Calu3 (cell line): Measurements from ENCODE around the gene GIMAP5. TPM values are rescaled to one million over a fixed set of nuclear protein-coding genes. Genes with fewer than 3 reads are reported as not detected.

ENCODE experiments used
- BruUV-seq: library from RNA; stranded (reverse); fragments of 400-500 nt; replicated peaks from 2 replicates; lab custom pipeline; 2021; lab: Mats Ljungman, UMichigan
- CTCF ChIA-PET: fragments of 300-600 bp; sonication (Branson Sonifier 250); formaldehyde crosslinking; loops from one replicate; lab custom pipeline; 2022; ENCODE audit warnings: antibody characterized with exemption; lab: Charles Lee
- DNase-seq: peaks from one replicate; pipeline ENCODE4 v3.0.0; 2022
- H3K27ac Mint-ChIP-seq: one replicate; pipeline ENCODE4 v1.8.0; 2022; ENCODE audit warnings: mixed read lengths; ENCODE audit not compliant: unreplicated experiment
- H3K27me3 Mint-ChIP-seq: one replicate; pipeline ENCODE4 v1.8.0; 2022; ENCODE audit warnings: mixed read lengths; ENCODE audit not compliant: unreplicated experiment
- H3K36me3 Mint-ChIP-seq: one replicate; pipeline ENCODE4 v1.8.0; 2022; ENCODE audit warnings: mild to moderate bottlenecking, moderate library complexity, mixed read lengths; ENCODE audit not compliant: insufficient read depth, unreplicated experiment
- H3K4me1 Mint-ChIP-seq: one replicate; pipeline ENCODE4 v1.8.0; 2022; ENCODE audit warnings: mild to moderate bottlenecking, low read depth, mixed read lengths; ENCODE audit not compliant: unreplicated experiment
- H3K4me3 Mint-ChIP-seq: one replicate; pipeline ENCODE4 v1.8.0; 2022; ENCODE audit warnings: mild to moderate bottlenecking, low read depth, moderate library complexity, mixed read lengths; ENCODE audit not compliant: unreplicated experiment
- H3K9me3 Mint-ChIP-seq: one replicate; pipeline ENCODE4 v1.8.0; 2022; ENCODE audit warnings: low read depth, mixed read lengths; ENCODE audit not compliant: unreplicated experiment
- intact Hi-C: fragments of 100-400 bp; cut with micrococcal nuclease; formaldehyde crosslinking; loops from one replicate; pipeline ENCODE4 v1.10.0; 2022; ENCODE audit not compliant: unreplicated experiment
- total RNA-seq: library from RNA; stranded (reverse); gene quantifications from 2 replicates; pipeline ENCODE4 v1.2.3, GENCODE V29; 2022
- TF ChIP-seq, protein P1 (sequence below): fragments of 200-600 bp; IDR thresholded peaks from one replicate; pipeline ENCODE4 v1.8.0; 2022; ENCODE audit warnings: antibody characterized with exemption; ENCODE audit not compliant: unreplicated experiment

The GIMAP5 gene
- total RNA-seq, 1 experiment from 2014 or later: not detected

GRCh38 chr7:150778738-150779301, 41.6 kb downstream of the GIMAP5 start:
- no peak overlapping the region for H3K4me3 Mint-ChIP-seq
- peaks cover 35% of the 10 kb centered on the region for H3K27me3 Mint-ChIP-seq
- H3K36me3 Mint-ChIP-seq: no peaks in the 10 kb centered on the region
- H3K27ac Mint-ChIP-seq: no peak overlapping the region
- peak; percentile 86 for DNase-seq
- no TSS peak for BruUV-seq
- CTCF ChIA-PET: interaction anchor here (0.6 to 1.0 kb wide), 3 partner anchors 14 to 1665 kb away, joined by 3 to 4 read pairs (median 3); no protein-coding TSS in a partner anchor
- intact Hi-C loops: loop anchor here (1.0 to 10.0 kb wide), 4 partner anchors 98 to 523 kb away; no protein-coding TSS in a partner anchor
- TF ChIP-seq, protein P1, sequence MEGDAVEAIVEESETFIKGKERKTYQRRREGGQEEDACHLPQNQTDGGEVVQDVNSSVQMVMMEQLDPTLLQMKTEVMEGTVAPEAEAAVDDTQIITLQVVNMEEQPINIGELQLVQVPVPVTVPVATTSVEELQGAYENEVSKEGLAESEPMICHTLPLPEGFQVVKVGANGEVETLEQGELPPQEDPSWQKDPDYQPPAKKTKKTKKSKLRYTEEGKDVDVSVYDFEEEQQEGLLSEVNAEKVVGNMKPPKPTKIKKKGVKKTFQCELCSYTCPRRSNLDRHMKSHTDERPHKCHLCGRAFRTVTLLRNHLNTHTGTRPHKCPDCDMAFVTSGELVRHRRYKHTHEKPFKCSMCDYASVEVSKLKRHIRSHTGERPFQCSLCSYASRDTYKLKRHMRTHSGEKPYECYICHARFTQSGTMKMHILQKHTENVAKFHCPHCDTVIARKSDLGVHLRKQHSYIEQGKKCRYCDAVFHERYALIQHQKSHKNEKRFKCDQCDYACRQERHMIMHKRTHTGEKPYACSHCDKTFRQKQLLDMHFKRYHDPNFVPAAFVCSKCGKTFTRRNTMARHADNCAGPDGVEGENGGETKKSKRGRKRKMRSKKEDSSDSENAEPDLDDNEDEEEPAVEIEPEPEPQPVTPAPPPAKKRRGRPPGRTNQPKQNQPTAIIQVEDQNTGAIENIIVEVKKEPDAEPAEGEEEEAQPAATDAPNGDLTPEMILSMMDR: peak; percentile 88
- peaks cover 2% of the 10 kb centered on the region for H3K9me3 Mint-ChIP-seq
- no peaks in the 10 kb centered on the region for H3K4me1 Mint-ChIP-seq

DNA sequence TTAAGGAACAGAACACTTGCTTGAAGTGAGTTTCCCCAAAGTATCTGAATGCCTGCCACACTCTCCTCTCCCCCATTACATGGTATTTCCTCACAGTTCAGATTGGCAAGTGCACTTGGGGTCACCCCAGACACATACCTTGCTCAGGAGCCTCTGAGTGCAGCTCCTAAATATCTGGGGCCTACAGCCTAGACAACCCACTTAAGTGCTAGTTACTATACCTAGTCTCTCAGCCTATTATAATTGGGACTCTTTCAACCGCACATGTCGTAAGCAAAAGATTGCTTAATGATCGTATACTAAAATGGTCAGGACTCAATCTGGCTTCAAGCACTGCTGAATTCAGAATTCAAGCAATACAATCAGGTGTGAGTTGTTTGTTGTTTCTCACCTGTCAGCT, 43.1 kb downstream of the GIMAP5 start:
- CTCF ChIA-PET: no interaction called here
- H3K27ac Mint-ChIP-seq: no peak overlapping the region
- TF ChIP-seq, protein P1: no peak

GRCh38 chr7:150781103-150781502, 43.9 kb downstream of the GIMAP5 start:
- H3K4me1 Mint-ChIP-seq: no peaks in the 10 kb centered on the region
- no peaks in the 10 kb centered on the region for H3K9me3 Mint-ChIP-seq
- no peak overlapping the region for H3K4me3 Mint-ChIP-seq
- TF ChIP-seq, protein P1: no peak
- no TSS peak for BruUV-seq
- H3K27me3 Mint-ChIP-seq: peaks cover 30% of the 10 kb centered on the region
- no peak overlapping the region for H3K27ac Mint-ChIP-seq
- DNase-seq: no peak
- no peaks in the 10 kb centered on the region for H3K36me3 Mint-ChIP-seq
- intact Hi-C loops: loop anchor here (10.0 kb wide), 1 partner anchor 204 kb away; no protein-coding TSS in a partner anchor
- CTCF ChIA-PET: no interaction called here

More for the DNA sequence above, 43.1 kb downstream of the GIMAP5 start:
- H3K4me1 Mint-ChIP-seq: no peaks in the 10 kb centered on the region
- no TSS peak for BruUV-seq
- DNase-seq: no peak
- intact Hi-C loops: loop anchor here (10.0 kb wide), 1 partner anchor 205 kb away; no protein-coding TSS in a partner anchor
- H3K4me3 Mint-ChIP-seq: no peak overlapping the region
- H3K9me3 Mint-ChIP-seq: no peaks in the 10 kb centered on the region
- H3K27me3 Mint-ChIP-seq: peaks cover 30% of the 10 kb centered on the region
- H3K36me3 Mint-ChIP-seq: no peaks in the 10 kb centered on the region

DNA sequence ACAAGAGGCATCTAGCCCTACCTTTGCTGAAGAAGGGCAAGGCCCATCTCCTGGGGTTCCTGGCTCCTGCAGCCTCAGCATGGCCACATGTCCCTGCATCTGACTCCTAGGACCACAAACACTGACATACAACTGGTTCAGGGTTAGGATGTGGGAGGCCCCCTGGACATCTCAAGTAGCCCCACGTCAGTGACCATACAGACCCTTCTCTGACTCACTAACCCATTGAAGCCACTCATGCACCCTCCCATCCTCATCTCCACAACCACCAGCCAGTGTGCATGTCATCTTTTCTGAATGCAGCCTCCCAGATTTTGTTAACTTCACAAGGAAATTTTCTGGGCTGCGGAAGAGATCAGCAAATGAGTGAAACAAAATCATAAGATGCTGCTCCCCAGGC, 44.7 kb downstream of the GIMAP5 start:
- CTCF ChIA-PET: no interaction called here
- Mint-ChIP-seq H3K4me3 (no peak overlapping the region), H3K9me3 (no peaks in the 10 kb centered on the region), H3K4me1 (no peaks in the 10 kb centered on the region), H3K36me3 (no peaks in the 10 kb centered on the region), H3K27ac (no peak overlapping the region), H3K27me3 (peaks cover 26% of the 10 kb centered on the region)
- BruUV-seq: no TSS peak
- DNase-seq: no peak
- TF ChIP-seq, protein P1: no peak
- intact Hi-C loops: loop anchor here (10.0 kb wide), 1 partner anchor 203 kb away; no protein-coding TSS in a partner anchor
